Mesenchymal stem cell (in vitro differentiated cells and primary cell): ENCODE results near the gene SEC16A. TPM values are rescaled to one million over a fixed set of nuclear protein-coding genes. Genes with fewer than 3 reads are reported as not detected.

Source experiments
- DNase-seq: peaks from one replicate; pipeline ENCODE4 v3.0.0-alpha.2; 2013
- H2AFZ ChIP-seq: one replicate; pipeline ENCODE4 v1.6.1; 2013; ENCODE audit warnings: low read depth, mild to moderate bottlenecking, control low read depth, inconsistent platforms, low read length, moderate library complexity
- H2AK5ac ChIP-seq: 2 replicates; pipeline ENCODE4 v1.6.1; 2013; ENCODE audit warnings: low read length, moderate library complexity, mild to moderate bottlenecking, inconsistent platforms; ENCODE audit not compliant: severe bottlenecking
- H2BK120ac ChIP-seq: one replicate; pipeline ENCODE4 v1.6.1; 2013; ENCODE audit warnings: low read depth, mild to moderate bottlenecking, inconsistent platforms, low read length, moderate library complexity
- H2BK12ac ChIP-seq, 2 experiments: one replicate each; pipeline ENCODE4 v1.6.1; 2013; ENCODE audit warnings: inconsistent platforms in 2 of 2, low read length in 2 of 2, mild to moderate bottlenecking in 2 of 2, moderate library complexity in 2 of 2, control low read depth in 1 of 2
- H2BK15ac ChIP-seq: one replicate; pipeline ENCODE4 v1.6.1; 2013; ENCODE audit warnings: mild to moderate bottlenecking, low read depth, inconsistent platforms; ENCODE audit not compliant: poor library complexity, severe bottlenecking
- H2BK5ac ChIP-seq: 2 replicates; pipeline ENCODE4 v1.6.1; 2013; ENCODE audit warnings: low read depth, mild to moderate bottlenecking, low read length, control low read depth, inconsistent platforms; ENCODE audit not compliant: poor library complexity, severe bottlenecking
- H3K14ac ChIP-seq, 2 experiments: one replicate each; pipeline ENCODE4 v1.6.1; 2013; ENCODE audit warnings: inconsistent platforms in 2 of 2, low read length in 2 of 2, control low read depth in 1 of 2, mild to moderate bottlenecking in 1 of 2, moderate library complexity in 1 of 2
- H3K18ac ChIP-seq, 2 experiments: one replicate each; pipeline ENCODE4 v1.6.1; 2013; ENCODE audit warnings: inconsistent platforms in 2 of 2, low read length in 2 of 2, control low read depth in 1 of 2, low read depth in 1 of 2, mild to moderate bottlenecking in 1 of 2
- H3K23ac ChIP-seq, 2 experiments: one replicate each; pipeline ENCODE4 v1.6.1; 2013; ENCODE audit warnings: inconsistent platforms in 2 of 2, low read length in 2 of 2, mild to moderate bottlenecking in 2 of 2, moderate library complexity in 2 of 2, control low read depth in 1 of 2
- H3K27ac ChIP-seq: 2 replicates; pipeline ENCODE4 v1.5.1; 2013; ENCODE audit warnings: mild to moderate bottlenecking, moderate library complexity, low read length, control low read depth, inconsistent platforms; ENCODE audit not compliant: poor library complexity, severe bottlenecking
- H3K27me3 ChIP-seq, 2 experiments: 2 replicates each; pipeline versions ENCODE4 v1.6.1 to v1.7.0; 2013; ENCODE audit warnings: low read length in 2 of 2, mild to moderate bottlenecking in 2 of 2, moderate library complexity in 2 of 2, control low read depth in 1 of 2, inconsistent platforms in 1 of 2; ENCODE audit not compliant: control insufficient read depth in 1 of 2, insufficient read depth in 1 of 2
- H3K36me3 ChIP-seq, 2 experiments: 2 replicates each; pipeline versions ENCODE4 v1.6.1 to v1.7.0; 2013; ENCODE audit warnings: low read length in 2 of 2, control low read depth in 1 of 2, inconsistent platforms in 1 of 2, low read depth in 1 of 2, mild to moderate bottlenecking in 1 of 2; ENCODE audit not compliant: insufficient read depth in 2 of 2, control insufficient read depth in 1 of 2
- H3K4ac ChIP-seq, 2 experiments: one replicate each; pipeline ENCODE4 v1.6.1; 2013; ENCODE audit warnings: inconsistent platforms in 2 of 2, low read length in 2 of 2, mild to moderate bottlenecking in 2 of 2, moderate library complexity in 2 of 2, control low read depth in 1 of 2, low read depth in 1 of 2
- H3K4me1 ChIP-seq: 2 replicates; pipeline ENCODE4 v1.6.1; 2013; ENCODE audit warnings: low read depth, low read length, control low read depth; ENCODE audit not compliant: control insufficient read depth, insufficient read depth
- H3K4me2 ChIP-seq: 2 replicates; pipeline ENCODE4 v1.6.1; 2013; ENCODE audit warnings: low read length, mild to moderate bottlenecking, inconsistent platforms; ENCODE audit not compliant: poor library complexity, severe bottlenecking
- H3K4me3 ChIP-seq, 2 experiments: 2 replicates each; pipeline versions ENCODE4 v1.5.1 to v1.7.0; 2013; ENCODE audit warnings: low read length in 2 of 2, mild to moderate bottlenecking in 2 of 2, control low read depth in 1 of 2, low read depth in 1 of 2; ENCODE audit not compliant: insufficient read depth in 1 of 2
- H3K79me1 ChIP-seq: replicated peaks from 2 replicates; pipeline ENCODE4 v1.6.1; 2013; ENCODE audit warnings: mild to moderate bottlenecking, control low read depth, low read length, inconsistent platforms; ENCODE audit not compliant: poor library complexity, severe bottlenecking
- H3K9ac ChIP-seq: 2 replicates; pipeline ENCODE4 v1.7.0; 2013; ENCODE audit warnings: mild to moderate bottlenecking, low read length, moderate library complexity
- H3K9me3 ChIP-seq: 2 replicates; pipeline ENCODE4 v1.7.0; 2013; ENCODE audit warnings: mild to moderate bottlenecking, low read length; ENCODE audit not compliant: control insufficient read depth
- H4K8ac ChIP-seq: one replicate; pipeline ENCODE4 v1.6.1; 2013; ENCODE audit warnings: inconsistent platforms, mild to moderate bottlenecking, low read length, moderate library complexity
- H4K91ac ChIP-seq: one replicate; pipeline ENCODE4 v1.6.1; 2013; ENCODE audit warnings: mild to moderate bottlenecking, low read length, inconsistent platforms
- WGBS: methylation state at CpG from one replicate; pipeline ENCODE4 v1.1.7; 2013; ENCODE audit warnings: mixed read lengths; 5-methylcytosine and 5-hydroxymethylcytosine counted together
- polyA plus RNA-seq, 2 experiments: library from polyadenylated mRNA; stranded (reverse); fragments of 200-250 nt; gene quantifications; one replicate each; pipeline ENCODE4 v1.2.3, GENCODE V29; 2013

SEC16A gene
- 38.4 TPM for polyA plus RNA-seq (2013, experiment 1 of 2)
- 36.6 TPM for polyA plus RNA-seq (2013, experiment 2 of 2)

- Histone ChIP-seq H3K27me3 (peaks cover 11 to 18% of the 10 kb centered on the region in 2 experiments), H2BK12ac (peak within 1 kb of the TSS; percentile 59 to 61), H3K36me3 (peaks cover 11 to 13% of the 10 kb centered on the region in 2 experiments), H3K9ac (peak within 1 kb of the TSS; percentile 97), H3K23ac (peak within 1 kb of the TSS; percentile 97), H3K4me2 (peak within 1 kb of the TSS; percentile 98), H4K91ac (peak within 1 kb of the TSS; percentile 95), H3K9me3 (no peaks in the 10 kb centered on the region), H3K4me1 (peaks cover 24% of the 10 kb centered on the region), H3K27ac (peak within 1 kb of the TSS; percentile 99), H4K8ac (peak within 1 kb of the TSS; percentile 92), H3K4ac (peak within 1 kb of the TSS; percentile 96 to 97), H3K18ac (peak within 1 kb of the TSS; percentile 97 to 98), H3K14ac (peak within 1 kb of the TSS; percentile 78 to 97), H2BK120ac (peak within 1 kb of the TSS; percentile 94), H2AFZ (peak within 1 kb of the TSS; percentile 74), H2AK5ac (no peak within 1 kb of the TSS), H3K4me3 (peak within 1 kb of the TSS; percentile 94 to 97), H2BK15ac (peak within 1 kb of the TSS; percentile 80), H2BK5ac (peak within 1 kb of the TSS; percentile 92), H3K79me1 (peaks cover 10% of the 10 kb centered on the region)
- WGBS: 1% methylated on average over 70 of the region's 109 CpGs
- DNase-seq: peak; percentile 97
These were observed at the start of gene SEC16A for GRCh38 chr9:136482793-136483588. Gene SEC16A (minus strand): TSS chr9:136483040. CDS start chr9:136477615, 5,425 bp downstream.

DNA sequence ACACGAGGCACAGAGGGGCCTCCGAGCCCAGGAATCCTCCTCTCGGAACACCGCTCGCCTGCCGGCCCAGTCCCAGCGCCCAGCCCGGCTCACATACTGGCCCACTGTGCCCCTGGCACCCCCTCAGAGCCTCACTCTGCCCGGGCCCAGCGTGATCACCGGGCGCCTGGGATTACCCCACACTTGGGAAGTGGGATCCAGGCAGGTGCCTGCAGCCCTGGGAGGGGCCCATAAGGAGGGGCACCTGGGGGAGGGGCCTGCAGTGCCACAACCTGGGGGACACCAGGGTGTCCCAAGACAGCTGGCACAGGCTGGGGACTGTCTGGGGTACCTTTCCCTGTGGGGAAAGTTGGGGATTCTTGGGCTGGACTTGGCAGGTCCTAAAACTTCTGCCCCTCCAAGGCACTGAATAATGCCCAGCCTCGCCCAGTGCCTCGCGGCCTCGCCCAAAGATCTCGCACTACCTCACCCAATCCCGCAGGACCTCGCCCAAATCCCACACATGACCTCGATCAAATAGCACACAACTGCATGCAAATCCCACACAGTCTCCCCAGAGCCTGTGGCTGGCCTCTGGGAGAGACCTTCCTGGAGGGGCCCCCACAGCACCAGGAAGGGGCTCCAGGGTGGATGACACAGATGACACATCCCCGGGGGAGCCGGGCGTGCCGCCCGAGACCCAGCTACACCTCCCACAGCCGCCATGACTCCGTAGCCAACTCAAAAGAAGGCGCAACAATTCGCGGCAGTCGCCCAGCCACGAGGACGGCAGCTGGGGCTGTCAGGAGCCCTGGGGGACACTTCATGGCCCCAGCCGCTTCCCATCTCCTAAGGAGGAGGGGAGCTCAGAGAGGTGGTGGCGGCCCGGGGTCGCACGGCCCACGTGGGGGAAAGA lies 49.3 kb upstream of the SEC16A start:
- no peak overlapping the region for H2BK15ac ChIP-seq
- no peak overlapping the region for H3K23ac ChIP-seq
- no peak overlapping the region for H3K14ac ChIP-seq
- no peak overlapping the region for H3K4me3 ChIP-seq
- no peak overlapping the region for H2BK5ac ChIP-seq
- no peak overlapping the region for H3K4me2 ChIP-seq
- H3K27ac ChIP-seq: no peak overlapping the region
- H3K18ac ChIP-seq: no peak overlapping the region
- H4K8ac ChIP-seq: no peak overlapping the region
- H2BK12ac ChIP-seq: no peak overlapping the region
- H3K36me3 ChIP-seq: peaks cover 0 to 76% of the 10 kb centered on the region in 2 experiments
- H3K9ac ChIP-seq: no peak overlapping the region
- no peak overlapping the region for H2AFZ ChIP-seq
- no peak overlapping the region for H2BK120ac ChIP-seq
- H3K79me1 ChIP-seq: peaks cover 74% of the 10 kb centered on the region
- H4K91ac ChIP-seq: no peak overlapping the region
- H3K4me1 ChIP-seq: peaks cover 54% of the 10 kb centered on the region
- H3K4ac ChIP-seq: peak overlapping the region in 1 of 2 experiments; percentile 27
- H3K9me3 ChIP-seq: no peaks in the 10 kb centered on the region
- H3K27me3 ChIP-seq: no peaks in the 10 kb centered on the region
- WGBS: 93% methylated on average over 39 of the region's 39 CpGs
- H2AK5ac ChIP-seq: no peak overlapping the region
- DNase-seq: no peak

DNA sequence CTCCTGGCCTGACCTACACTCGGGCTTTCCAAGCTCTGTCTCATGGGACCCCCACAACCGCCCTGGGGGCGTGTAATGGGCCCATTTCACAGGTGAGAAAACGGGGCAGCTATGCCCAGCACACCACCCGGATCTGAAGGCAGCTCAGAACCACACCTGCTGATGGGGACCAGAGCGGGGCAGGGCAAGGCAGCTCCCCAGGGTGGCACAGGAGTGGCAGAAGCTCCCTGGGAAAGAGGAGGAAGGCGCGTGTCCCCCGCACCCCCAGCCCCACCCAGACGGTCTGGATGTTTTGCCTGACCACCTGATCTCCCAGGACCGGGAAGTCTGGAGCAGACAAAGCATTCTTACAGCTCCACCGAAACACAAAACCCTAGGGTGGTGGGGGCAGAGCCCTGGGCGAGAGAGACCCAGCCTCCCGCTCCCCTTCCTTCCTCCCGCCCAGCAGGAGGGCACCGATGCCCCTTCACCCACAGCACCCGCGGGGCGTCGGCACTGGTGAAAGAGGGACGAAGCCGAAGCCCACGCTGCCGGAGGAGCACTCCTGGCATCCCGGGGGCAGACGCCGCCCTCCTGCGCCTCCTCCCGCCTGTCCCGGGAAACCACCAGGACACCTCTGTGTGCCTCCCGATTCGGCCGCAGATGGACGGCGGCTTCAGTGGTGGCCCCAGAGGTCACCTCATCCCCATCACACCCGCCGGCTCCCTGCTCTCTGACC lies 48.5 kb upstream of the SEC16A start:
- Histone ChIP-seq H2BK15ac (no peak overlapping the region), H3K27me3 (no peaks in the 10 kb centered on the region), H4K8ac (no peak overlapping the region), H2BK120ac (no peak overlapping the region), H2BK12ac (peak overlapping the region in 1 of 2 experiments; percentile 6), H3K14ac (no peak overlapping the region), H3K9me3 (no peaks in the 10 kb centered on the region), H2AK5ac (no peak overlapping the region), H3K18ac (no peak overlapping the region), H3K9ac (no peak overlapping the region), H3K4me2 (no peak overlapping the region), H3K23ac (peak overlapping the region in 1 of 2 experiments; percentile 9), H3K4me1 (peaks cover 62% of the 10 kb centered on the region), H4K91ac (no peak overlapping the region), H3K4ac (peak overlapping the region in 1 of 2 experiments; percentile 27), H3K79me1 (peaks cover 71% of the 10 kb centered on the region), H3K36me3 (peaks cover 0 to 72% of the 10 kb centered on the region in 2 experiments), H3K27ac (no peak overlapping the region), H3K4me3 (no peak overlapping the region), H2AFZ (no peak overlapping the region), H2BK5ac (no peak overlapping the region)
- 91% methylated on average over 35 of the region's 37 CpGs for WGBS
- DNase-seq: no peak
